ENCODE measurements around the gene SERPINI1.
"Not testable (repeated sequence)": the region's sequence is repeated elsewhere in the genome, so short reads cannot be mapped to it uniquely, and the experiment has no call there.

Gene SERPINI1

DNA sequence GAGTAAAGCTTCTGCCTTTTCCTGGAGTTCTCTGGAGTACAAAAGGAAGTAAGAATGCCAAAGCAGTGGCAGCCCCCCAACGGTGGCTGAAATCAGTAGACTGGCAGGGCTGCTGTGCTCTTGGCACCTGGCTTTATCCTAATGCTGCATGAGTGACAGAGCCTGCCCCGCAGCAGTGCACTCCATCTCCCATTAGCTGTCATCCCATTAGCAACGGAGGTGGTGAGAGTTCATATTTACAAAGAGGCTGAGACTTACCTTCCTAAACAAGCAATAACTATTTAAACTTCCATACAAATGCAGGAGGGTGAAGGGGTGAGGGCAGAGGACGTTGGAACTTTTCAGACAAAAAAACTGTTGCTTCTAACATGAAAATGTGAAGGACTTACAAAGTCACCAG, 51.9 kb downstream of the SERPINI1 start:
- DNase-seq (ENCODE audit: low read depth in 2 of 2): no peak

GRCh38 chr3:167798443-167798842, 62.9 kb downstream of the SERPINI1 start:
- DNase-seq (ENCODE audit: low read depth in 2 of 2): no peak

DNA sequence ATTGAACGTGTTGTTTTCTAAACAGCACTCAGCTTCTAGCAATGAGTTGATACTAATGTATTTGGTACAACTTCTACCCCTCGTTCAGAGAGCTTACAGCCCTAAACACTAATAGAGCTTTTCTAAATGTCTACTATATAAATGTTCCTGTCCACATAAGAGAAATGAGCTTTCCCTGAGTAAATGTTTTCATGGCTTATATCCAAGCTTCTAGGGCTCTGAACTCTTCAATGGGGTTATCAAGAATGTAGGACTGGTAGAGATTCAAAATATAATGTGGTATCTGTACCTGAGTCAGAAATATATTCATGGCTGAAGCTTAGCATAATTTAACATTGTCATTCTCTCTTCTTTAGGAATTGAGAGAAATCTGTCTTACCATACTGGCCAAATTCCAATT, 73.4 kb downstream of the SERPINI1 start:
- no peak for DNase-seq (ENCODE audit: low read depth in 2 of 2)

GRCh38 chr3:167810236-167810635, 74.7 kb downstream of the SERPINI1 start:
- no peak for DNase-seq (ENCODE audit: low read depth in 2 of 2)

- no peak for DNase-seq (ENCODE audit: low read depth in 2 of 2)
Observed at GRCh38 chr3:167811031-167811430, 75.5 kb downstream of the SERPINI1 start.

- no peak for DNase-seq (ENCODE audit: low read depth in 2 of 2)
Observed at GRCh38 chr3:167813169-167814123, 77.9 kb downstream of the SERPINI1 start.

DNA sequence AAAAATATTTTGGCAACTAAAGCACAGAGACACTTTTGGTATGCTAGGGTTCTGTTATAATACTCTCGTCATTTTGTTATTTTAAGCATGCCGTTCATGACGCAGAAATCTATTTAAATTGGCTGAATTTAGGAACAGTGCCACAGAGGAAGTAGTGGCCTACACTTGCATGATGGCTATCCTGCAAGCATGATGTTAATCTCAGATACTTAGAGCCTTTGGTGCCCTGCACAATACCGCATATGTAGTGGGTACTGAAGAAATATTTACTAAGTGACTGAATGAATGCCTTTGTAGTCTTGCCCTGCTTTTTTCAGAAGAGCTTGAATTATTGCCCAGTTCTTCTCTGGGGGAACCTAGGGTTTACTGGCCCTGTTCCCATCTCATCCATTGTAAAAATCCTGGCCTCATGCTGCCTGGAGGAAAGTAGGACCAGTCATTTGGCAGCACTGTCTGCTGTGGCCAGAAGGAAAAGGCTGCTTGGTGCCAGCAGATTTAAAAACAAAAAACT, 79.0 kb downstream of the SERPINI1 start:
- no peak for DNase-seq (ENCODE audit: low read depth in 2 of 2)

DNA sequence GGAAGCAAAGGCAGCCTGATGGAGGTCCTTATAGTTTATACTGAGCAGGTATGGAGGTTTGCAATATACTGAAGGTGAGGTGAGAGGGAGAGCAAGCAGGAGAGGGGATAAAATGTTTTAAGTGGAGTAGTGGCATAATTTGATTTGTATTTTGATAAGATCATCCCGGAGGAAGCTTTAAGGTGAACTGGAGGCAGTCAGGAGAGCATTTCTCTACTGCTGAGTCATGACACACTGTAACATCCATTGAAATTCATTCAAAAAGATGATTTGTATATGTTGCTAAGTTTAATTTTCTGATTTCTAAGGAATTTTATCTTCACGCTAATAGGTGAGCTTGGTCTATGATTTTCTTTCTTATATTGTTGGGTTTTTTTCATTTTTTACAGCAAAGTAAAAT, 81.4 kb downstream of the SERPINI1 start:
- no peak for DNase-seq (ENCODE audit: low read depth in 2 of 2)

DNA sequence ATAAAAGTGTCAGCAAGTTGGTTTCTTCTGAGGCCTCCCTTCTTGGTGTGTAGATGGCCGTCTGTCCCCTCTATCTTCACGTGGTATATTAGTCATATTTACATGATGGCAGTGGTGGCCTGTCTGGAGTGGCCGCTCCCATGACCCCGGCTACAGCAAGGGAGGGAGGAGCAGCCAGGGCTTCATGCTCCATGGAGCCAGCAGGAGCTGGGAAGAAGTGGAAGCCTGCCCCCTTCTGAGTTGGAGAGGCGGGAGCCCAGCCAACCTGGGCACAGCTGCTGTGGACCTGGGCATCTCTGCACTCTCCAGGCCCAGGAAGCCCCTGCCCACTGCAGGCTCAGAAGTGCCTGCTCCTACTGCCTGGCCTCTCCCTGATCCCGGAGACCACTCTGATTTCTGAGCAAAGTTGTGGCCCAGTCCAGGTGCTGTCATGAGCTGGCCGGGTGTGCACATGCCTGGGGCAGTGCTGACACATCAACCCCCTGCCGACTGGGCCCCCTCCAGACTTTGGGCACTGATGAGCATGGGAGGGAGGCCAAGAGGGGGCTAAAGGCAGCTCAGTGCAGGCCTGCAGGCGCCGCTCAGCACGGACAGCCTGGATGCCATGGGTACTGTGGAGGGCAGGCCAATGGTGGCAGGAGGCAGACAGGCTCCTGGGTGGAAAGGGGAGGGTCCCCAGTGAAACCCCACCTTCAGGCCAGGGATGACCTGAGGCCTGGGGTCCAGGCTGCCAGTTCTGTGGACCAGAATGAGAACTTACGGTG, 84.8 kb downstream of the SERPINI1 start:
- no peak for DNase-seq (ENCODE audit: low read depth in 2 of 2)

DNA sequence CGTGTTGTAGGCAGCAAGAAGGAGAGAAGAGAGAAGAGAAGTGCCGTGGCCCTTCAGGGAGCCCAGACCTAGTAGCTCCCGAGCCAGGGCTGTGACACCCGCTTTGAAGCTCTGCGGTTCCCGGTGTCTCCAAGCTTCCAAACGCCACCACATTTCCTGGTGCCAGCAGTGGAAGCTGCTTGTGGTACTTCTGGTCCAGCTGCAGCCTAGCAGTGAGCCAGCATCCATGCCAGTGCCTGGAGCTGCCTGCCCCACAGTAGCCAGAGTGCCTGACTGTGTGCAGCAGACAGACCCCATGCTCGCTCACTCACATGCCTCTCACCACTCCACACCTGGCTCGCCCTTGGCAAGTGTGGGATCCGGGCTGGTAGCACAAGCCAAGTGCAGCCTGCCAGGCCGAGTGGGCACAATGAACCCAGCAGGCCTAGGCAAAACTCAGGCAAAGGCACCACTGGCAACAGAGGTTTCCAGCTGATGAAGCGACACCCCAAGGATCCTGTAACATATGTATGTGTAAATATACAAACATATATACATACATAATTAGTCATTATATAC, 85.8 kb downstream of the SERPINI1 start:
- DNase-seq (ENCODE audit: low read depth in 2 of 2): no peak

GRCh38 chr3:167823738-167824137, 88.2 kb downstream of the SERPINI1 start:
- DNase-seq (ENCODE audit: low read depth in 2 of 2): no peak

GRCh38 chr3:167827588-167827987, 92.1 kb downstream of the SERPINI1 start:
- not testable (repeated sequence) for DNase-seq (ENCODE audit: low read depth in 2 of 2)

- no peak for DNase-seq (ENCODE audit: low read depth in 2 of 2)
Observed at GRCh38 chr3:167829071-167829470, 93.5 kb downstream of the SERPINI1 start.

GRCh38 chr3:167830007-167830406, 94.5 kb downstream of the SERPINI1 start:
- DNase-seq (ENCODE audit: low read depth in 2 of 2): no peak

DNA sequence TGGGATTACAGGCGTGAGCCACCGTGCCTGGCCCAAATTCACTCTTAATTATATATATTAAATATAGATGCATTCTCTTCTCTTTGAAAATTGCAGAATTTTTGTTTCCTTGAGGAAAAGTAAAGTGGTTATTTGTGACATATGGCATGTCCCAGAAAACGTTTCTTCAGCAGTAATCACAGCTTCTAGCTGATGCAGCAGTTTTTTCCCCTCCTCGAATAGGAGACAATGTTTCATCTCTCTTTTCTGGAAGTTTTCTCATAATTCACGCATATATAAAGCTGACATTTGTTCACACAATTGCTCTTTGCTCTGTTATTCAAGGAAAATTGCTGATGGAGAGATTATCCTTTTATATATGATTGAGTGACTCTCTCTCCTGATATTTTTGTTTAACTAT, 99.8 kb downstream of the SERPINI1 start:
- DNase-seq (ENCODE audit: low read depth in 2 of 2): no peak

- no peak for DNase-seq (ENCODE audit: low read depth in 2 of 2)
Observed at GRCh38 chr3:167835953-167836352, 100.4 kb downstream of the SERPINI1 start.

DNA sequence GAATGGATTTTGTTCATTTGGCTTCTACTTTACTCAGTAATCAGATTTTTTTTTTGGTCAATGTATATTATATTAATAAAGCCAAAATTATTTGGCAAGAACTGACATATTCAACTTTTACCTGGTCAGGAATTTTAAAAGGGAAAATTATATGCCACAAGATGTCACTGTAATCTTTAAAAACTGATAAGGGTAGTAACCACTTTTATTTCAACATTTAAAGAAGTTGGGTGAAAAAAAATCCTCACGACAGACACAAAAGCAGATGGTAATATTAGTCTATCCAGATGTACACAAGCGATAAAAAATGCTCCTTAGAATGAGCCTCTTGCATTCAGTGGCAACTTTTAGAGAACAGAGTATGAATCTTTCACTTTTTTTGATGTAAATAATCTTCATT, 101.9 kb downstream of the SERPINI1 start:
- DNase-seq (ENCODE audit: low read depth in 2 of 2): no peak

GRCh38 chr3:167839460-167840134, 104.1 kb downstream of the SERPINI1 start:
- no peak for DNase-seq (ENCODE audit: low read depth in 2 of 2)

- no peak for DNase-seq (ENCODE audit: low read depth in 2 of 2)
Observed at GRCh38 chr3:167840247-167840646, 104.7 kb downstream of the SERPINI1 start.

DNA sequence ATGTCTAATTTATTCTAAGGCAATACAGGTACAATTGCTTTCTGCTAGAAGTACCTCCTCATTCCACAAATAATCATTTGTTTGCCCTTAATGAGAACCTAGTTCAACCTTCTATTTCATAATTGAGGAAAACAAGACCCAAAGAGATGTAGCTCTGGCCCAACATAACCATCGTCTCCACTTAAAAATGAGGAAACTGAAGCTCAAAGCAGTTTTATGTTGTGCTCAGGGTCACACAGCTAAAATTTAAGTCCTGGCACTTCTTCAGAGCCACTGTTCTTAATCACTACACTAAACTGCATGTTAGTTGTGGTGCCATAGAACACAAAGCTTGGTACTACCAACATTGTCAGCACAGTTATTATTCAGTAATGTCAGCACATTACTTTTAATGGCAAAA, 108.0 kb downstream of the SERPINI1 start:
- no peak for DNase-seq (ENCODE audit: low read depth in 2 of 2)

DNA sequence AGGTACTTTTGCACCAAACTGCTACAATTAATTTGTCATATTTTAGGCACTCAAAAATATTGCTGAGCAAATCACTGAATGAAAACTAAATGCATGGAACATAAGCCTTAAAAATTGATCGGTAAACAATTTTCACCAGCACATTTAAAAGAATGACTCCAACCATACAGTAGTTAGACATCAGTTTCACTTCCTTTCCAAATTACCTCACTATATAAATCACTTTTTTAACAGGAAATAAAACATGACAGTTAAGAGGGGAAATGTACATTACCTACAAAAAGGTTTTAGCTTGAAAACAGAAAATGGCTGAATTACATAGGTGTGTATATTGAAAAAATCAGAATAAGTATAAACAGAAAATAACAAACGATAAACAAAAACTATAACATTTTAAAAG, 108.4 kb downstream of the SERPINI1 start:
- no peak for DNase-seq (ENCODE audit: low read depth in 2 of 2)

DNA sequence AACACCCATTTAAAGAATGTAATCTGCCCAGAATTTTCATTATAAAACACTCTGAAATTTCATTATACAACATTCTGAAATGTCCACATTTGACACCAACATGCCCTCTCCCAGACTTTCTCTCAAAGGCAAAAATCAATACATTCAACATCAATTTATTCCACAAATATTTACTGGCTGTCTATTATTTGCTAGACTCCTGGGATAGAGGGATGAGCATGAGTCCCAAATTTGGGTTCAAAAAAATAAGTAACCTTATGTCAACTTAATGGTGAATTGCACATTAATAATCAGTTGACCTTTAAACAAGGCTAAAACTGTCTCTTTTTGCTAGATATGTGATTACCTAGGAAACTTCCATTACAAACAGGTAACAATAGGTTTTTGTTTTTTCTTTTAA, 109.0 kb downstream of the SERPINI1 start:
- DNase-seq (ENCODE audit: low read depth in 2 of 2): no peak
